Measurements from ENCODE around the gene KHDRBS2. TPM values are rescaled to one million over a fixed set of nuclear protein-coding genes. Genes with fewer than 3 reads are reported as not detected.
"Not testable (repeated sequence)": the region's sequence is repeated elsewhere in the genome, so short reads cannot be mapped to it uniquely, and the experiment has no call there.

The KHDRBS2 gene
- total RNA-seq, 2 donors from 2014 or later: not detected

DNA sequence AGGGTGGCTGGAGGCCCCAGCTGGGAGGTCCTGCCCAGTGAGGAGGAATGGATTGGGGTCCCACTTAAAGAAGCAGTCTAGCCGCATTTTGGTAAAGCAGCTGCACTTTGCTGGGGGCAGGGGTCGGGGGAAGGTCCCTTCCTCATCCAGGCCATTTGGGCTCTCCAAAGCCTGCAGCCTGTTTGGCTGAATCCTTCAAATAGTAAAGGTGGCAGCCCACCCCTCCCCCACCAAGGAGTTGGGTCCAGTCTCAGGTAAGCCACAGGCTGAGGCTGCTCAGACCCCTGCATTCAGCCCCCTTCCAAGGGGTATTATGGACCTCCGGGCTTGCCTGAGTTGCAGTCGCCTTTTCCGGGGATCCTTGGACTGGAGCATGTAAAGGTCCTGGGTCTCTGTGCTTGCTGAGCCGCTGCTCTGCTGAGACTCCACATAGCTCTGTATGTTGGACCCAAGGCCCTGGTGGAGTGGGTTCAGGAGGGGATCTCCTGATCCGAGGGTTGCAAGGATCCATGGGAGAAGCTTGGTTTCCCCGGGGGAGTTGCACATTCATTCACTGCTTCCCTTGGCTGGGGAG, 417.4 kb downstream of the KHDRBS2 start:
- no peak overlapping the region for H3K4me3 Mint-ChIP-seq
- DNase-seq (no peak), ATAC-seq (replicated peaks in 1 of 2) (no peak)
- H3K27ac Mint-ChIP-seq: no peak overlapping the region
- H3K9me3 Mint-ChIP-seq: peaks cover 18 to 21% of the 10 kb centered on the region in 2 donors
- no peaks in the 10 kb centered on the region for H3K4me1 Mint-ChIP-seq (ENCODE audit: low read depth)
- H3K27me3 Mint-ChIP-seq (ENCODE audit: low read depth): no peaks in the 10 kb centered on the region
- H3K36me3 Mint-ChIP-seq (ENCODE audit: insufficient read depth in 2 of 2): peaks cover 0 to 3% of the 10 kb centered on the region in 2 donors

DNA sequence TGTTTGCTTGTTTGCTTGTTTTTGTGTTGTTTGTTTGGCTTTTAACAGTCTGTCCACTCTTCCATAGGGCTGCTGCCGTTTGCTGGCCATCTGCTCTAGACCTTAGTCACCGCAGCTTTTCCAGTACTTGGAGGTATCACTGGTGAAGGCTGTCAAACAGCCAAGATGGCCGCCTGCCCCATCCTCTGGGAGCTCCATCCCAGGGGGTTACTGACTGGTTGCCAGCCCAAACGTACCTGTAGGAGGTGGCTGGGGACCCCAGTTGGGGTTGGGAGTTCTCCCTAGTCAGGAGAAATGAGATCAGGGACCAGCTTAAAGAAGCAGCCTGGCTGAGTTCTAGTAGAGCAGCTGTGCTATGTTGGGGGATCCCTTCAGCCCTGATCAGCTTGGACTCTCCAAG, 418.4 kb downstream of the KHDRBS2 start:
- H3K27ac Mint-ChIP-seq: no peak overlapping the region
- peaks cover 24 to 25% of the 10 kb centered on the region in 2 donors for H3K9me3 Mint-ChIP-seq
- no peak for DNase-seq
- no peak overlapping the region for H3K4me3 Mint-ChIP-seq
- no peaks in the 10 kb centered on the region for H3K27me3 Mint-ChIP-seq (ENCODE audit: low read depth)
- no peaks in the 10 kb centered on the region for H3K4me1 Mint-ChIP-seq (ENCODE audit: low read depth)
- peaks cover 2 to 3% of the 10 kb centered on the region in 2 donors for H3K36me3 Mint-ChIP-seq (ENCODE audit: insufficient read depth in 2 of 2)
- no peak for ATAC-seq (replicated peaks in 1 of 2)

DNA sequence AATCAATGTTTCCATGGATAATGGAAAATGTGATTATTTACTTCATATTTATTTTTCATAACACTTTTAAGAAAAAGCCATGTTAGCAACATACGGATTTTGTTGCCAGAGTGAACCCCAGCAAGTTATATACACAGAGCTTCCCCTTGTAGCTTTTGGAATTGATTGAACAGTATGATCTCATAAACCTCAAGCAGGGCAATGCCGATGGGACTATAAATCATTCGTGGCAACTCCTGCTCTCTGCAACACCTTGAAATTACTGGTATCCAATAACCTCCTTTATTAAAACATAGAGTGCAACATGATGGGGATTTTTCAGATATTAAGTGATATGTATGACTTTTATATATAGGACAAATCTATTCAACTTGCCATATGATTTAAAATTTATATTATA, 428.5 kb downstream of the KHDRBS2 start:
- no peaks in the 10 kb centered on the region for H3K27me3 Mint-ChIP-seq (ENCODE audit: low read depth)
- no peaks in the 10 kb centered on the region for H3K4me1 Mint-ChIP-seq (ENCODE audit: low read depth)
- H3K27ac Mint-ChIP-seq: no peak overlapping the region
- peaks cover 1 to 4% of the 10 kb centered on the region in 2 donors for H3K36me3 Mint-ChIP-seq (ENCODE audit: insufficient read depth in 2 of 2)
- no peak overlapping the region for H3K4me3 Mint-ChIP-seq
- DNase-seq (no peak), ATAC-seq (replicated peaks in 1 of 2) (no peak)
- peaks cover 4 to 11% of the 10 kb centered on the region in 2 donors for H3K9me3 Mint-ChIP-seq

DNA sequence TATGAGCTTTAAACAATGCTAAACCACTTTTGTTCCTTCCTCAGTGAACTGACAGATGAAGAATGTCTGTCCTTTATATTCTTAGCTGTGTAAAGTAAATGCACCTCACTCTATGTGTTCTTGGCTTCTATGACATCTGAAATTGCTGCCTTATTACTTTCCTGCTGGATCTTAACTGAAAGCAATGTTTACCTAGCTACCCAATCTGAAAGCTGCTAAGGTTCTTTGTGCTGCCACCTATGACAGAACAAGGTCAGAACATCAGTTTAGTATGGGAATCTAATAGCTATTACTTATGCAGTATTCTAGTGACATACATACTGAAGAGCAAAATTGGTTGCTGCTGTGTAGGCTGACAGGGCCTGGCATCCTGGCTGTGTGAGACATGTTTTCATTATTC, 444.1 kb downstream of the KHDRBS2 start:
- ATAC-seq (replicated peaks in 1 of 2) (no peak), DNase-seq (no peak)
- no peak overlapping the region for H3K4me3 Mint-ChIP-seq
- H3K27me3 Mint-ChIP-seq (ENCODE audit: low read depth): no peaks in the 10 kb centered on the region
- H3K27ac Mint-ChIP-seq: no peak overlapping the region
- H3K9me3 Mint-ChIP-seq: peaks cover 10% of the 10 kb centered on the region in 2 donors
- no peaks in the 10 kb centered on the region for H3K4me1 Mint-ChIP-seq (ENCODE audit: low read depth)
- no peaks in the 10 kb centered on the region for H3K36me3 Mint-ChIP-seq (ENCODE audit: insufficient read depth in 2 of 2)

DNA sequence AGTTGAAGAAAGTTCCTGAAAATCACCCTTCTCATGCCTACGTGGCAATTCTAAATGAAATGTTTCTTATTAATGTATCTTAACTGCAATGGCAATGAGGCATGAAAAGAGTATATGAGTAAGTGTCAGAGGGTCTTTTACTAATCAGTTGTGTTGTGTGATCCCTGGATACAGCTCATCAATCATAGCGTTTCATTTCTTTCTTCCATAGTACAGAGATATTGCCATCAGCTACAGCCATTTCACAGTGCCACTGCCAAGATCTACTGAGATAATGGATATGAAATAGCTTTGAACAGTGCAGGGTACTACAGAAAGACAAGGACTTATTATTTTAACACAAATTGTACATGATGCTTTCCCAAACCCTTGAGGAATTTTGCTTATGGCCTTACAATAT, 450.8 kb downstream of the KHDRBS2 start:
- H3K4me1 Mint-ChIP-seq (ENCODE audit: low read depth): no peaks in the 10 kb centered on the region
- H3K36me3 Mint-ChIP-seq (ENCODE audit: insufficient read depth in 2 of 2): no peaks in the 10 kb centered on the region
- no peak overlapping the region for H3K27ac Mint-ChIP-seq

DNA sequence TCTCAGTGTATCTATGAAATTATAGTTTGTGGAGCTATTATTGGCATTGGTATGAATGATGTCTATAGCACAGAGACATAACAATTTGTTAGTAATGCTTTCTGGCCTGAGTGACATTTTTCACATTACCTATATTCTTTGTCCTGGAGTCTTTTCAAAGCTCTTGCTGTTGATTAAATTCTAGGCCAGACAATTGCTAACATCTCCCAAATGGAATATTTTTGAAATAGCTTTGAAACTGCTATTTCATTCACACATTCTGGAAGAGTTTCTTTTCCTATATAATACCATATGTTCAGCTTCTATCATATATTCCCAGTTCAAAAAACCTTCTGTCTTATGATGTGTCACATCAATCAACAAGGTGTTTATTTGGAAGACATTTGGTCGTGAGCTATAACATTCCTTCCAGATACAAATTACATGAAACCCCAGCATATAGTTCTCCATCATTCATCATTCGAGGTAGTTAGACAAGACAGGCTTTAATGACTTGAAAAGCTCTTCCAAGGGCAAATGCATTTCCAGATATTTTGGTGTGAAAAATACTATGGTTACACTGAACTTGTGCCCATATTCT, 452.8 kb downstream of the KHDRBS2 start:
- no peak overlapping the region for H3K27ac Mint-ChIP-seq
- no peaks in the 10 kb centered on the region for H3K27me3 Mint-ChIP-seq (ENCODE audit: low read depth)
- H3K4me1 Mint-ChIP-seq (ENCODE audit: low read depth): no peaks in the 10 kb centered on the region
- no peak for ATAC-seq (replicated peaks in 1 of 2)
- no peaks in the 10 kb centered on the region for H3K36me3 Mint-ChIP-seq (ENCODE audit: insufficient read depth in 2 of 2)
- DNase-seq: no peak
- H3K9me3 Mint-ChIP-seq: peaks cover 0 to 2% of the 10 kb centered on the region in 2 donors
- H3K4me3 Mint-ChIP-seq: no peak overlapping the region

More for the DNA sequence above, 450.8 kb downstream of the KHDRBS2 start:
- no peak for DNase-seq
- ATAC-seq (replicated peaks in 1 of 2): no peak
- Mint-ChIP-seq H3K4me3 (no peak overlapping the region), H3K27me3 (ENCODE audit: low read depth) (no peaks in the 10 kb centered on the region), H3K9me3 (peaks cover 2 to 3% of the 10 kb centered on the region in 2 donors)

- no peaks in the 10 kb centered on the region for H3K4me1 Mint-ChIP-seq (ENCODE audit: low read depth)
- H3K4me3 Mint-ChIP-seq: no peak overlapping the region
- no peaks in the 10 kb centered on the region for H3K27me3 Mint-ChIP-seq (ENCODE audit: low read depth)
- H3K36me3 Mint-ChIP-seq (ENCODE audit: insufficient read depth in 2 of 2): peaks cover 0 to 2% of the 10 kb centered on the region in 2 donors
- no peak for ATAC-seq (replicated peaks in 1 of 2)
- no peak for DNase-seq
- H3K9me3 Mint-ChIP-seq: peaks cover 10 to 14% of the 10 kb centered on the region in 2 donors
- no peak overlapping the region for H3K27ac Mint-ChIP-seq
Observed at GRCh38 chr6:61817716-61818115, 468.3 kb downstream of the KHDRBS2 start.

GRCh38 chr6:61810047-61810446, 476.0 kb downstream of the KHDRBS2 start:
- DNase-seq: no peak
- Mint-ChIP-seq H3K27me3 (ENCODE audit: low read depth) (no peaks in the 10 kb centered on the region), H3K36me3 (ENCODE audit: insufficient read depth in 2 of 2) (peaks cover 0 to 4% of the 10 kb centered on the region in 2 donors), H3K27ac (no peak overlapping the region), H3K4me3 (no peak overlapping the region), H3K4me1 (ENCODE audit: low read depth) (no peaks in the 10 kb centered on the region), H3K9me3 (peaks cover 6 to 7% of the 10 kb centered on the region in 2 donors)
- ATAC-seq (replicated peaks in 1 of 2): no peak

DNA sequence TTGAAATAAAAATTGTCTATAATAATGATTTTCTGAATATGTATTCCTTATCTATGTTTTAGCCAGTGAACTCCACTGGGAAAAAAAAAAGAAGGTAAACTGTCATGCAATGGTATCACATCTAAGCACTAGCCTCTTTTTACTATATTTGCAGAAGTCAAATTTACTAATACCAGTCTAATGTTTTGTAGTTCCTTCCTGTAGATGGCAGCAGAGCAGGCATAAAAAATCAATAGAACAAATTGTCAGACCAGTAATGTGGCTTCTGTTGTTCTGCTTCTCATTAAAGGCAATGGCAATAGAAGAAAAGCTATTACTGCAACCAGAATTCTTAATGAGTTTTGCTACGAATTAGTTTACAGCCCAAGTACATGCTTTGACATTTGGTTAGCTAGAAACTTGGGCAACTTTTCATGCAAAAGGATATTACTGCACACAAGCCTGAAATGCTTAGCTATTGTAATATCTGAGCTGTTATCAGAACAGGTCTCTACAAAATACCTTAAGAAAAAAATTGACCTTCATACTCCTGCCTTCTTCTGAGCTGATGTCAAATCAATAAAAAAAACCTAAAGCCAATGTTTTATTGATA, 476.9 kb downstream of the KHDRBS2 start:
- H3K4me3 Mint-ChIP-seq: no peak overlapping the region
- DNase-seq: no peak
- peaks cover 0 to 4% of the 10 kb centered on the region in 2 donors for H3K36me3 Mint-ChIP-seq (ENCODE audit: insufficient read depth in 2 of 2)
- peaks cover 6 to 7% of the 10 kb centered on the region in 2 donors for H3K9me3 Mint-ChIP-seq
- no peak for ATAC-seq (replicated peaks in 1 of 2)
- H3K27me3 Mint-ChIP-seq (ENCODE audit: low read depth): no peaks in the 10 kb centered on the region
- no peak overlapping the region for H3K27ac Mint-ChIP-seq
- no peaks in the 10 kb centered on the region for H3K4me1 Mint-ChIP-seq (ENCODE audit: low read depth)

- H3K27me3 Mint-ChIP-seq (ENCODE audit: low read depth): no peaks in the 10 kb centered on the region
- peaks cover 0 to 3% of the 10 kb centered on the region in 2 donors for H3K9me3 Mint-ChIP-seq
- ATAC-seq (replicated peaks in 1 of 2) (no peak), DNase-seq (no peak)
- no peaks in the 10 kb centered on the region for H3K4me1 Mint-ChIP-seq (ENCODE audit: low read depth)
- H3K27ac Mint-ChIP-seq: no peak overlapping the region
- no peak overlapping the region for H3K4me3 Mint-ChIP-seq
- H3K36me3 Mint-ChIP-seq (ENCODE audit: insufficient read depth in 2 of 2): no peaks in the 10 kb centered on the region
Observed at GRCh38 chr6:61787998-61788397, 498.0 kb downstream of the KHDRBS2 start.

DNA sequence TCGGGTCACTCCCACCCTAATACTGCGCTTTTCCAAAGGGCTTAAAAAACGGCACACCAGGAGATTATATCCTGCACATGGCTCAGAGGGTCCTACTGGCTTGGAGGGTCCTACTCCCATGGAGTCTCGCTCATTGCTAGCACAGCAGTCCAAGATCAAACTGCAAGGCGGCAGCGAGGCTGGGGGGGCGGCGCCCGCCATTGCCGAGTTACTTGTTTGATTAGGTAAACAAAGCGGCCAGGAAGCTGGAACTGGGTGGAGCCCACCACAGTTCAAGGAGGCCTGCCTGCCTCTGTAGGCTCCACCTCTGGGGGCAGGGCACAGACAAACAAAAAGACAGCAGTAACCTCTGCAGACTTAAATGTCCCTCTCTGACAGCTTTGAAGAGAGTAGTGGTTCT, 516.6 kb downstream of the KHDRBS2 start:
- peaks cover 17 to 18% of the 10 kb centered on the region in 2 donors for H3K9me3 Mint-ChIP-seq
- H3K27ac Mint-ChIP-seq; ATAC-seq (replicated peaks in 1 of 2); H3K4me3 Mint-ChIP-seq; H3K36me3 Mint-ChIP-seq (ENCODE audit: insufficient read depth in 2 of 2); H3K27me3 Mint-ChIP-seq (ENCODE audit: low read depth); H3K4me1 Mint-ChIP-seq (ENCODE audit: low read depth); DNase-seq: not testable (repeated sequence)

GRCh38 chr6:61755739-61756138, 530.3 kb downstream of the KHDRBS2 start:
- H3K36me3 Mint-ChIP-seq (ENCODE audit: insufficient read depth in 2 of 2): peaks cover 0 to 1% of the 10 kb centered on the region in 2 donors
- ATAC-seq (replicated peaks in 1 of 2): no peak

GRCh38 chr6:61751986-61752385, 534.0 kb downstream of the KHDRBS2 start:
- no peak overlapping the region for H3K4me3 Mint-ChIP-seq
- no peak for ATAC-seq (replicated peaks in 1 of 2)
- H3K27me3 Mint-ChIP-seq (ENCODE audit: low read depth): no peaks in the 10 kb centered on the region
- no peak for DNase-seq
- H3K4me1 Mint-ChIP-seq (ENCODE audit: low read depth): no peaks in the 10 kb centered on the region
- peaks cover 0 to 1% of the 10 kb centered on the region in 2 donors for H3K36me3 Mint-ChIP-seq (ENCODE audit: insufficient read depth in 2 of 2)
- peaks cover 7 to 9% of the 10 kb centered on the region in 2 donors for H3K9me3 Mint-ChIP-seq
- H3K27ac Mint-ChIP-seq: no peak overlapping the region

More at GRCh38 chr6:61755739-61756138, 530.3 kb downstream of the KHDRBS2 start:
- Mint-ChIP-seq H3K27ac (no peak overlapping the region), H3K4me3 (no peak overlapping the region), H3K4me1 (ENCODE audit: low read depth) (no peaks in the 10 kb centered on the region), H3K9me3 (peaks cover 12 to 13% of the 10 kb centered on the region in 2 donors), H3K27me3 (ENCODE audit: low read depth) (no peaks in the 10 kb centered on the region)
- no peak for DNase-seq
